Suprapubic skin (tissue), 4 donors: ENCODE results near the gene MED12L. TPM values are rescaled to one million over a fixed set of nuclear protein-coding genes. Genes with fewer than 3 reads are reported as not detected.

Experiments
- DNase-seq, 2 donors: peaks; one replicate each; pipeline ENCODE4 v3.0.0-alpha.2; 2019; ENCODE audit warnings: low spot score in 2 of 2
- H3K27ac ChIP-seq: fragments of 200-600 bp; sonication (generic); one replicate; pipeline ENCODE4 v1.5.1; 2019
- H3K27me3 ChIP-seq: fragments of 200-600 bp; sonication (generic); one replicate; pipeline ENCODE4 v1.5.1; 2019
- H3K36me3 ChIP-seq: fragments of 200-600 bp; sonication (generic); one replicate; pipeline ENCODE4 v1.5.1; 2019
- H3K4me1 ChIP-seq: fragments of 200-600 bp; sonication (generic); one replicate; pipeline ENCODE4 v1.5.1; 2019
- H3K4me3 ChIP-seq: fragments of 200-600 bp; sonication (generic); one replicate; pipeline ENCODE4 v1.5.1; 2019; ENCODE audit warnings: mild to moderate bottlenecking
- H3K9me3 ChIP-seq: fragments of 200-600 bp; sonication (generic); one replicate; pipeline ENCODE4 v1.5.1; 2019
- EP300 ChIP-seq: sonication (generic); formaldehyde crosslinking; IDR thresholded peaks from one replicate; pipeline ENCODE4 v1.6.1; 2017; ENCODE audit warnings: antibody characterized with exemption
- POLR2A ChIP-seq, 2 donors: fragments of 450-650 bp; IDR thresholded peaks; one replicate each; pipeline ENCODE4 v1.6.1; 2017; ENCODE audit warnings: antibody characterized with exemption in 2 of 2, mild to moderate bottlenecking in 2 of 2, moderate library complexity in 2 of 2
- POLR2AphosphoS5 ChIP-seq, 3 donors: sonication (generic); formaldehyde crosslinking; IDR thresholded peaks; one replicate each; pipeline ENCODE4 v1.6.1; 2017; ENCODE audit warnings: antibody characterized with exemption in 3 of 3
- WGBS: methylation state at CpG from one replicate; pipeline ENCODE4 v1.1.5; 2018; 5-methylcytosine and 5-hydroxymethylcytosine counted together
- total RNA-seq, 4 donors: library from RNA; depleted of rRNA; stranded (reverse); fragments of >200 nt; gene quantifications; one replicate each; pipeline ENCODE4 v1.1.0, GENCODE V29; 2016
- TF ChIP-seq, protein P1 (sequence below), 2 donors: fragments of 200-600 bp in 1 of 2; fragments of 450-650 bp in 1 of 2; sonication (generic) in 1 of 2; IDR thresholded peaks; one replicate each; pipeline ENCODE4 v1.5.1; 2016 to 2019; ENCODE audit warnings: antibody characterized with exemption in 2 of 2, mild to moderate bottlenecking in 1 of 2, moderate library complexity in 1 of 2

MED12L gene
- total RNA-seq, 4 donors from 2014 or later: 0.08 to 0.80 (median 0.22) TPM

DNA sequence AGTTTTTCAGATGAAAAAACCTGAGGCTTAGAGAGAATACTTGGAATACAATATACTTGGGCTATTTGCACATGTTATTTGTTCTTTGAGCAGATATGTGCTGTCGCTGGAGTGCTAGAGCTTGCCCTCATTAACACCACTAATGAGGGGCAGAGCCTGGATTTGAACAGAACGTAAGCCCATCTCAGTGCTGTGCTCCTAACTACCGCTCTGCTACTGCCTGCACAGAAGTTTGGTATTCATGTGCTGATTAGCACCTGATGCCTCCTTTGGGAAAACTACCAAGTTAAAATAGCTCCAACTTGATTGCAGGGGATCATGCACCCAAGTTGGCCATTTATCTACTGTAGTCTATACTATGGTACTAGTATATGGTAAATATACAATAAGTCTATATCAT lies 227.5 kb downstream of the MED12L start:
- TF ChIP-seq POLR2AphosphoS5 (IDR thresholded peaks at IDR 0.05) (no peak), EP300 (no peak), POLR2A (IDR thresholded peaks at IDR 0.05) (no peak)
- TF ChIP-seq, protein P1, sequence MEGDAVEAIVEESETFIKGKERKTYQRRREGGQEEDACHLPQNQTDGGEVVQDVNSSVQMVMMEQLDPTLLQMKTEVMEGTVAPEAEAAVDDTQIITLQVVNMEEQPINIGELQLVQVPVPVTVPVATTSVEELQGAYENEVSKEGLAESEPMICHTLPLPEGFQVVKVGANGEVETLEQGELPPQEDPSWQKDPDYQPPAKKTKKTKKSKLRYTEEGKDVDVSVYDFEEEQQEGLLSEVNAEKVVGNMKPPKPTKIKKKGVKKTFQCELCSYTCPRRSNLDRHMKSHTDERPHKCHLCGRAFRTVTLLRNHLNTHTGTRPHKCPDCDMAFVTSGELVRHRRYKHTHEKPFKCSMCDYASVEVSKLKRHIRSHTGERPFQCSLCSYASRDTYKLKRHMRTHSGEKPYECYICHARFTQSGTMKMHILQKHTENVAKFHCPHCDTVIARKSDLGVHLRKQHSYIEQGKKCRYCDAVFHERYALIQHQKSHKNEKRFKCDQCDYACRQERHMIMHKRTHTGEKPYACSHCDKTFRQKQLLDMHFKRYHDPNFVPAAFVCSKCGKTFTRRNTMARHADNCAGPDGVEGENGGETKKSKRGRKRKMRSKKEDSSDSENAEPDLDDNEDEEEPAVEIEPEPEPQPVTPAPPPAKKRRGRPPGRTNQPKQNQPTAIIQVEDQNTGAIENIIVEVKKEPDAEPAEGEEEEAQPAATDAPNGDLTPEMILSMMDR (IDR thresholded peaks at IDR 0.05): no peak
- H3K4me1 ChIP-seq: peaks cover 23% of the 10 kb centered on the region
- H3K9me3 ChIP-seq: no peaks in the 10 kb centered on the region
- H3K4me3 ChIP-seq: no peak overlapping the region
- H3K36me3 ChIP-seq: no peaks in the 10 kb centered on the region
- DNase-seq: no peak
- 94% methylated on average over 3 of the region's 3 CpGs for WGBS
- H3K27me3 ChIP-seq: no peaks in the 10 kb centered on the region
- no peak overlapping the region for H3K27ac ChIP-seq

- Histone ChIP-seq H3K9me3 (no peaks in the 10 kb centered on the region), H3K27ac (no peak overlapping the region), H3K36me3 (no peaks in the 10 kb centered on the region), H3K27me3 (no peaks in the 10 kb centered on the region), H3K4me1 (peaks cover 25% of the 10 kb centered on the region), H3K4me3 (peak overlapping the region; percentile 43)
- no peak for DNase-seq
- TF ChIP-seq, protein P1 (IDR thresholded peaks at IDR 0.05): no peak
- no peak for TF ChIP-seq EP300
- TF ChIP-seq POLR2A (IDR thresholded peaks at IDR 0.05): no peak
- TF ChIP-seq POLR2AphosphoS5 (IDR thresholded peaks at IDR 0.05): no peak
- 95% methylated on average over 2 of the region's 2 CpGs for WGBS
These were observed 228.7 kb downstream of the MED12L start for GRCh38 chr3:151314137-151314536.

GRCh38 chr3:151314593-151314992 lies 229.1 kb downstream of the MED12L start:
- WGBS: 94% methylated on average over 5 of the region's 5 CpGs
- H3K36me3 ChIP-seq: no peaks in the 10 kb centered on the region
- peak overlapping the region; percentile 86 for H3K27ac ChIP-seq
- peak overlapping the region; percentile 43 for H3K4me3 ChIP-seq
- H3K9me3 ChIP-seq: no peaks in the 10 kb centered on the region
- TF ChIP-seq EP300 (no peak), POLR2A (IDR thresholded peaks at IDR 0.05) (no peak), POLR2AphosphoS5 (IDR thresholded peaks at IDR 0.05) (no peak)
- TF ChIP-seq, protein P1 (IDR thresholded peaks at IDR 0.05): no peak
- DNase-seq: no peak
- H3K4me1 ChIP-seq: peaks cover 26% of the 10 kb centered on the region
- H3K27me3 ChIP-seq: no peaks in the 10 kb centered on the region

DNA sequence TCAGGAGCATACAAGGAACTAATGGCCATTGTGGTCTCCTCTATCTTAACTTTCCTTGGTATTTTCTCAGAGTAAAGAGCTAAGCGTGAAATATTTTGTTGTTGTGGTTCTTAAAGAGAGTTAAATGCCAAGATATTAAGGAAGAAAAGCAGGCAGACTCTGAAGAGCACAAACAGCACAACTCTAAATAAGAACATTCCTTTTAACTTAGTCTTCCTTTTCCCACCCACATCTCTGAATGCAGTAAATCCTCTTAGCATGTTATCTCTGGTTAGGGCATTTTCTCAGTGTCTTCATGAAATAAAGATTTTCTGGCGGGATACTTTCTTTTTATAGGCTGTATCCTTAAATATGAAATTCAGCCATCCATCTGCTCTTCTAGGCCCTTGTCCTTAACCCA lies 229.7 kb downstream of the MED12L start:
- no peaks in the 10 kb centered on the region for H3K36me3 ChIP-seq
- no peak for TF ChIP-seq EP300
- TF ChIP-seq, protein P1 (IDR thresholded peaks at IDR 0.05): no peak
- peak overlapping the region; percentile 43 for H3K4me3 ChIP-seq
- WGBS: 76% methylated on average over 2 of the region's 2 CpGs
- no peaks in the 10 kb centered on the region for H3K27me3 ChIP-seq
- no peak for DNase-seq
- no peaks in the 10 kb centered on the region for H3K9me3 ChIP-seq
- peaks cover 32% of the 10 kb centered on the region for H3K4me1 ChIP-seq
- H3K27ac ChIP-seq: peak overlapping the region; percentile 86

DNA sequence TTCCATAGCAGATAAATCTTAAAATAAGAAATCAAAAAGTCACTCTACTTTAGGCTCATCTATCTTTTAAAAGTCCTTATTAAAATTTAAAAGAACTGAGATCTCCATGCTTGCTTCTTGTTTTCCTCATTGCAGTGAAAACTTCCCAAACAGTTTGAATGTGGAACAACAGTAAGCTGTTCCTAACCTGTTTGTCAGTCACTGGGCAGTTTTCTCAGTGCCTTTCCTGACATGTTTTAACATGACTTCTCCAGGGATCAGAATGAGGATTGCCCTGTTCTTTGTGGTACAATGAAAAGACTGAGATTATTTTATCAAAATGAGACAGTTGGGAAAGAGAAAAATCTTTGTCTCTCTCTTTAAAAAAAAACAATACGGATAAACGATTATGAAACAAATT lies 230.4 kb downstream of the MED12L start:
- Histone ChIP-seq H3K36me3 (no peaks in the 10 kb centered on the region), H3K4me1 (peaks cover 39% of the 10 kb centered on the region), H3K27ac (peak overlapping the region; percentile 86), H3K9me3 (no peaks in the 10 kb centered on the region), H3K27me3 (no peaks in the 10 kb centered on the region), H3K4me3 (peak overlapping the region; percentile 43)
- DNase-seq: no peak
- TF ChIP-seq EP300 (no peak), POLR2A (IDR thresholded peaks at IDR 0.05) (no peak), POLR2AphosphoS5 (IDR thresholded peaks at IDR 0.05) (no peak)
- TF ChIP-seq, protein P1 (IDR thresholded peaks at IDR 0.05): no peak
- WGBS: 42% methylated on average over 2 of the region's 2 CpGs
